ENCODE results near the gene SRD5A3. TPM values are rescaled to one million over a fixed set of nuclear protein-coding genes. Genes with fewer than 3 reads are reported as not detected.

SRD5A3 gene
- total RNA-seq, 1 donor from 2014 or later: 8.7 TPM

- DNase-seq: no peak
- no peak for ATAC-seq
- intact Hi-C loops (cut with micrococcal nuclease): no loop called here
These were observed 20.6 kb downstream of the SRD5A3 start for GRCh38 chr4:55366621-55367020.

DNA sequence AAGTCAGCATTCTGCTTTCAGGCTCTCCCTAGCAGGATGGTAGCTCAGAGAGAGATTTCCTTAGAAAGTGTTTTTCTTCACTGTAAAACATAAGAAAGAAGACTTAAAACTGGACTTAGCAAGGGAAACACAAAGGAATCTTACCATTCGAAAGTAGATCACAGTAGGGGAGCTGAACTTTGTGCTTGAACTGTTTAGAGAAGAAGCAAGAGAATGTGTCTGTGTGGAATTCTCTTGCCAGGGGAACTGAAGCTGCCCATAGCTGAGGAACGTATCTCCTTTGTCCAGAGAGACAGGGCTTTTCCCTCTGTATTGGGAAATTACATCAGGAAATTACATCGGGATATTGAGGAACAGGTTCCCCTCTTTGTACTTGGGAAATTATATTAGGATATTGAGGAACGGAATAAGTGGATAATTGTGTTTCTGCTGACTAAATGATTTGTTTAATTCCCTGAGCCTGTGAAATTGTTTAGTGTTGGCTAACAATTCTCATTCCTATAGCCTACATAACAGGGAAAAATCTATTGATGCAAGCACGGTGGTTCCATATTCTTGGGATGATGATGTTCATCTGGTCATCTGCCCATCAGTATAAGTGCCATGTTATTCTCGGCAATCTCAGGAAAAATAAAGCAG, 21.2 kb downstream of the SRD5A3 start:
- no peak for ATAC-seq
- intact Hi-C loops (cut with micrococcal nuclease): no loop called here
- no peak for DNase-seq

GRCh38 chr4:55369968-55370367, 23.9 kb downstream of the SRD5A3 start:
- ATAC-seq: no peak
- no peak for DNase-seq
- intact Hi-C loops (cut with micrococcal nuclease): no loop called here

- ATAC-seq (no peak), DNase-seq (no peak)
- intact Hi-C loops (cut with micrococcal nuclease): no loop called here
These were observed 26.2 kb downstream of the SRD5A3 start for GRCh38 chr4:55372259-55372658.

DNA sequence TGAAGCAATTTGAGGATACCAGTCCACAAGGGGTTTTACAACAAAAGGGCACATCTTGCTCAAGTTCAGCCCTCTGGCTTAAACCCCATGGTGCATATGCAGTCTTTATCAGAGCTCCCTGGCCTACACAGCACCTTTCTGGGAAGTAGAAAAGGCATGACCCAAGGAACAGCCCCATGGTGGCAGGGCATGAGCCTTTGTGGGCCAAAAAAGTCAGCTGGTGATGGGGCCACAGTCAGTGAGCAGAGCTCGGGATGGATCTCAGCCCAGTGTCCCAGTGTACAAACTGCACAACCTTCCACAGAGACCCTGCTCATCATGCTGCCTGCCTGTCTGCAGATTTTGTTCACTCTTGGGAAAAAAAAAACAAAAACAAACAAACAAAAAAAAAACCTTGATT, 27.4 kb downstream of the SRD5A3 start:
- DNase-seq (no peak), ATAC-seq (no peak)
- intact Hi-C loops (cut with micrococcal nuclease): no loop called here

DNA sequence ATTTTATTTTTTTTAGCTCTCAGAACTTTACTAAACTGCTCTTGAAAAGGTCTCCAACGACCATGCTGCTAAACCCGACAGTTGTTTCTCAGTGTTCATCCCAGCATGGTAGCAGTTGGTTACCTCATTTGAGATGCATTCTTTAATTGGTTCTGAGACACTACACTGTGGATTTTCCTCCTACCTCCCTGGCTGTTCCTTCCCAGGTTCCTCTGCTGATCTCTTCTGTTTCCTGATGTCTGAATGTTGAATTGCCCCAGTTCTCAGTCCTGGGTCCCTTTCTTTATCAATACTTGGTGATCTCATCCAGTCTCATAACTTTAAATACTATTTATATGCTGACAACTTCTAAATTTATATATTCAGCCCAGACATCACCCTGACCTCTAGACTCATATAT, 30.7 kb downstream of the SRD5A3 start:
- DNase-seq: no peak
- intact Hi-C loops (cut with micrococcal nuclease): no loop called here
- ATAC-seq: no peak

- ATAC-seq (no peak), DNase-seq (no peak)
- intact Hi-C loops (cut with micrococcal nuclease): no loop called here
These were observed 32.8 kb downstream of the SRD5A3 start for GRCh38 chr4:55378617-55379467.

DNA sequence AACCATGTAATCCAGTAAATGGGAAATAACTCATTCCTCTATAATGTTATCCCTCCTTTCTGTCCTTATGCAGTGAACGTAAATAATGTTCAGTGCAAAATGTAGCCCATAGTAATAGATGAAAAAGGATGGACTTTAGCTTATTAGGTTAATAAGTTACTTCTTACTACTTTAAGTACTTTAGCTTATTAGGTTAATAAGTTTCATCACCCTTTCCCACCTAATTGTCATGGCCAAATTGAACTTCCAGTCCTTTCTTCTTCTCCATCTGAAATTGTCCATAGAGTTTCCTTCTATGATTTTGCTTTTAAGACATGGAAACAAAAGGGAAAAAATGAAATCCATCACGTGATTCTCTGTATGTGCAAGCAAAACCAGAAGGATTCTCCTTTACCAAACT, 34.5 kb downstream of the SRD5A3 start:
- no peak for ATAC-seq
- no peak for DNase-seq
- intact Hi-C loops (cut with micrococcal nuclease): no loop called here

GRCh38 chr4:55381502-55381901, 35.5 kb downstream of the SRD5A3 start:
- intact Hi-C loops (cut with micrococcal nuclease): no loop called here
- DNase-seq: no peak
- ATAC-seq: no peak

GRCh38 chr4:55382488-55383003, 36.5 kb downstream of the SRD5A3 start:
- ATAC-seq: no peak
- intact Hi-C loops (cut with micrococcal nuclease): no loop called here
- no peak for DNase-seq

DNA sequence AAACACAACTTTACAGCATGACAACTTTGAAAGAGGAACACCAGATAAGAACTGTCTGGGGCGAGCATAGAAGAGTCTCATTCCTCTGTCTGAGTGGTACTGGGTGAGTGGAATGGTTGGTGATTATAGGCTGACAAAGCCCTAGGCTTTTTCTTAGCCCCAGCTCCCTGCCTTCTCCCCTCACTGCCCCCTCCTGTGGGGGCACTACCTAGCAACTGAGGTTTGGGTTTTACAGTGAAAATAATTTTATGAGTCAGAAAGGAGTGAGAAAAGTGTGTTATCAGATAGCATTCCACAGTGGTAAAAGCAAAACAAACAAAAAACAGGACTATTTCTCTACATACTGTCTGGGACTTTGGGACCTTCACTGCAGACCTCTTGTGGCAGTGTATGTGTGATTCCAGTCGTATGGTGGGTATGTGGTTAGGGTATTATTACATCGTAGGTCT, 39.2 kb downstream of the SRD5A3 start:
- ATAC-seq: no peak
- no peak for DNase-seq
- intact Hi-C loops (cut with micrococcal nuclease): no loop called here

DNA sequence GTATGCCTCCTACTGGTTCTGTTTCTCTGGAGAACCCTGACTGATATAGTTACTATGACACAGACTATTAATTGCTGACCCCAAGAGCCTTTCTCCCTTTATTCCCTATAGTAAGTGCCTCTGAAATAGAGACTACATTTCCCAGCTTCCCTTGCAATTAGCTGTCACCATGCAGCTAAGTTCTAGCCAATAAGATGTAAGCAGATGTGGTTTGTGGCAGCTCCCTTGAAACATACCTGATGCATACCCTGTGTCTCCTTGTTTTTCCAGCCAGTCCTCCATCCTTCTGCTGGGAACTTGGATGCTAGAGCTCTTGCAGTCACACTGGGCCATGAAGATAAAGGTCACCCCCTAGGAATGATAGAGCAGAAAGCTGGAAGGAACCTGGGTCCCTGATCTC, 40.0 kb downstream of the SRD5A3 start:
- intact Hi-C loops (cut with micrococcal nuclease): no loop called here
- peak; percentile 21 for ATAC-seq
- DNase-seq: no peak

- DNase-seq (no peak), ATAC-seq (no peak)
- intact Hi-C loops (cut with micrococcal nuclease): no loop called here
These were observed 40.8 kb downstream of the SRD5A3 start for GRCh38 chr4:55386840-55387239.

GRCh38 chr4:55393461-55394320, 47.6 kb downstream of the SRD5A3 start:
- no peak for DNase-seq
- intact Hi-C loops (cut with micrococcal nuclease): loop anchor here (10.0 kb wide), 1 partner anchor 49 kb away; the partner anchor contains the start of gene SRD5A3
- no peak for ATAC-seq

DNA sequence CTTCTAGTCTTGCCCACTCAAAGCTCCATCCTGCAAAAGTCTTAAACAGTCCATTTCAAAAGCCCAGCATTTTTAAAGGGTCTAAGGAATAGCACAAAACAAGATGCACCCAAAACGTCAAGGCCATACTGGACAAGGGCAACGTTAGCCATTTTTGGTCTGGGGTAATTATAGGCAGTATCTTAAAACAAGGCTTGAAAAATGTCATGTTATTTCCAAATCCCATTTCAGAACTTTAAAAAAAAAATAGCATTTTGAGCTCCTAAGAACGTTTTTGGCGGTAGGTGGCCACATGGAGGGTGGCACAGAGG, 49.1 kb downstream of the SRD5A3 start:
- ATAC-seq (no peak), DNase-seq (no peak)
- intact Hi-C loops (cut with micrococcal nuclease): loop anchor here (10.0 kb wide), 1 partner anchor 50 kb away; the partner anchor contains the start of gene SRD5A3

GRCh38 chr4:55395529-55396307, 49.7 kb downstream of the SRD5A3 start, which contains the start of gene TMEM165:
TSS of gene TMEM165 (plus strand) at chr4:55395957. CDS start at chr4:55396190, 233 bp downstream.
- peak; percentile 95 for DNase-seq
- peak; percentile 99 for ATAC-seq
- intact Hi-C loops (cut with micrococcal nuclease): loop anchor here (10.0 kb wide), 1 partner anchor 51 kb away; the partner anchor contains the start of gene SRD5A3

DNA sequence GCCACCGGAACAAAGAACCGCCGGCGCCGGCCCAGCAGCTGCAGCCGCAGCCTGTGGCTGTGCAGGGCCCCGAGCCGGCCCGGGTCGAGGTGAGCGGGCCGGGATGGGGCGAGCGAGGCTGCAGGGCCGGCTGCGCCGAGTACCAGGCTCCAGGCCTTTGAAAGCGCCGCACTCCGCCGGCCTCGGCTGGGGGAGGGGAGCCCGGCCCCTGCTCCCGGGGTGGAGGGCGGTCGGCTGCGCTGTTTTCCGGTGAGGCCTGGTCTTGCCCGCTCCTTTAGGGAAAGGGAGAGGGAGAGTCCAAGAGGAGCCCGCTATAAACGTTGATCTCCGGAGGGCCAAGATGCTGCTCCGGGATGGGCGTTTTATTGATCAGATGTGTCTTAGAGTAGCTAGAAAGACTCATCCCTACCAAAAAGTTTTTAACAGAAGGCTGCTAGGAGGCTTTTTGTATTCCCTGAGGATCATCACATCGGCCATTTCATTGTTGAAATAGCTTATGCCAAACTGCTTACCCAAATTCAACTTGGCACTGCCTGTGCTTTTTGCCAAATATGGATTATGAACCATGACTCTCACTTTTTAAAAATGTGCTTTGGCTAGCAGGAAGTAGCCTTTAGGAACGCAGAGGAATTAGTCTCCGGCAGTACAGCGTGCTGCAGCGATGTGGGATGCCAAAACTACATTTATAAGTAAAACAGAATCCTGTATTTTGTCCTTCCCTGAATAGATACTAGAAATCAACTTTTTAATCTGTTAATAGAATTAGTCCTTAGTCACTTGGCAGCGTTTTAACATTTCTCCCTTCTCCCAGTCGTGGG, 50.5 kb downstream of the SRD5A3 start:
- ATAC-seq (peak; percentile 65), DNase-seq (peak; percentile 71)
- intact Hi-C loops (cut with micrococcal nuclease): loop anchor here (10.0 kb wide), 1 partner anchor 52 kb away; the partner anchor contains the start of gene SRD5A3

- ATAC-seq (no peak), DNase-seq (no peak)
- intact Hi-C loops (cut with micrococcal nuclease): loop anchor here (10.0 kb wide), 1 partner anchor 52 kb away; the partner anchor contains the start of gene SRD5A3
These were observed 51.0 kb downstream of the SRD5A3 start for GRCh38 chr4:55397126-55397436.
